Neural cell (in vitro differentiated cells): ENCODE data around the gene AQP2. TPM values are rescaled to one million over a fixed set of nuclear protein-coding genes. Genes with fewer than 3 reads are reported as not detected.

Source experiments
- H2AFZ ChIP-seq: fragments of 200-600, 300-800 bp; sonication (generic), shearing (Covaris generic); 2 replicates; pipeline ENCODE4 v1.6.0; 2014; ENCODE audit warnings: low read depth, mild to moderate bottlenecking, antibody characterized with exemption, low read length, moderate library complexity
- H3F3A ChIP-seq: fragments of 200-600 bp; shearing (Covaris generic); 2 replicates; pipeline ENCODE4 v1.6.1; 2016; ENCODE audit warnings: mild to moderate bottlenecking, moderate library complexity, mixed read lengths, antibody characterized with exemption, low read length; ENCODE audit not compliant: insufficient read depth, poor library complexity, severe bottlenecking
- H3K27ac ChIP-seq: fragments of 200-600, 300-800 bp; sonication (generic), shearing (Covaris generic); 2 replicates; pipeline ENCODE4 v1.5.1; 2014; ENCODE audit warnings: mild to moderate bottlenecking, low read length, moderate library complexity
- H3K27me3 ChIP-seq: fragments of 300-800, 200-600 bp; sonication (generic), shearing (Covaris generic); 2 replicates; pipeline ENCODE4 v1.6.0; 2014; ENCODE audit warnings: mild to moderate bottlenecking, low read depth, low read length, moderate library complexity; ENCODE audit not compliant: insufficient read depth
- H3K36me3 ChIP-seq: fragments of 300-800, 200-600 bp; sonication (generic), shearing (Covaris generic); 2 replicates; pipeline ENCODE4 v1.5.1; 2014; ENCODE audit warnings: mild to moderate bottlenecking, antibody characterized with exemption, low read length, moderate library complexity; ENCODE audit not compliant: insufficient read depth
- H3K4me2 ChIP-seq: fragments of 300-800, 200-600 bp; sonication (generic), shearing (Covaris generic); 2 replicates; pipeline ENCODE4 v1.6.0; 2014; ENCODE audit warnings: mild to moderate bottlenecking, low read length
- H3K4me3 ChIP-seq: fragments of 300-800, 200-600 bp; sonication (generic), shearing (Covaris generic); 2 replicates; pipeline ENCODE4 v1.5.1; 2014; ENCODE audit warnings: mild to moderate bottlenecking, low read length, moderate library complexity
- H3K79me2 ChIP-seq: fragments of 200-600 bp; shearing (Covaris generic); replicated peaks from 2 replicates; pipeline ENCODE4 v1.6.0; 2014; ENCODE audit warnings: mild to moderate bottlenecking, low read length, moderate library complexity; ENCODE audit not compliant: insufficient read depth
- H3K9ac ChIP-seq: fragments of 300-800, 200-600 bp; sonication (generic), shearing (Covaris generic); 2 replicates; pipeline ENCODE4 v1.6.1; 2016; ENCODE audit warnings: mild to moderate bottlenecking, low read length, mixed read lengths
- H3K9me2 ChIP-seq: fragments of 200-600 bp; shearing (Covaris generic); 2 replicates; pipeline ENCODE4 v1.6.1; 2016; ENCODE audit warnings: mild to moderate bottlenecking, low read length, mixed read lengths; ENCODE audit not compliant: insufficient read depth
- H3K9me3 ChIP-seq: fragments of 200-600, 300-800 bp; sonication (generic), shearing (Covaris generic); 2 replicates; pipeline ENCODE4 v1.6.1; 2016; ENCODE audit warnings: mild to moderate bottlenecking, mixed run types, low read length, moderate library complexity, mixed read lengths
- H4K20me1 ChIP-seq: fragments of 200-600 bp; shearing (Covaris generic); 2 replicates; pipeline ENCODE4 v1.6.1; 2016; ENCODE audit warnings: mild to moderate bottlenecking, mixed run types; ENCODE audit not compliant: insufficient read depth
- CTCF ChIP-seq: fragments of 450-650 bp; IDR thresholded peaks from 2 replicates; pipeline ENCODE4 v1.5.1; 2014; ENCODE audit warnings: antibody characterized with exemption, mild to moderate bottlenecking, moderate library complexity; ENCODE audit not compliant: poor library complexity, severe bottlenecking
- EP300 ChIP-seq: fragments of 450-650 bp; conservative IDR thresholded peaks from 2 replicates; pipeline ENCODE4 v1.6.1; 2014; ENCODE audit warnings: antibody characterized with exemption, mild to moderate bottlenecking, moderate library complexity; ENCODE audit not compliant: poor library complexity, severe bottlenecking
- EZH2 ChIP-seq: fragments of 200-600, 300-800 bp; shearing (Covaris generic), sonication (generic); IDR thresholded peaks from 2 replicates; pipeline ENCODE4 v1.6.1; 2014; ENCODE audit warnings: antibody characterized with exemption, low read length, borderline replicate concordance, mild to moderate bottlenecking; ENCODE audit not compliant: insufficient read depth, poor library complexity, severe bottlenecking
- MXI1 ChIP-seq: fragments of 450-650 bp; conservative IDR thresholded peaks from 2 replicates; pipeline ENCODE4 v1.6.1; 2014; ENCODE audit warnings: antibody characterized with exemption, mild to moderate bottlenecking; ENCODE audit not compliant: poor library complexity, severe bottlenecking
- POLR2AphosphoS5 ChIP-seq: IDR thresholded peaks from 2 replicates; pipeline ENCODE4 v1.6.1; 2012
- RAD21 ChIP-seq: fragments of 450-650 bp; conservative IDR thresholded peaks from 2 replicates; pipeline ENCODE4 v1.6.1; 2014; ENCODE audit warnings: antibody characterized with exemption, mild to moderate bottlenecking, moderate library complexity
- REST ChIP-seq: IDR thresholded peaks from 2 replicates; pipeline ENCODE4 v1.6.1; 2012; ENCODE audit warnings: borderline replicate concordance
- SMC3 ChIP-seq: fragments of 450-650 bp; conservative IDR thresholded peaks from 2 replicates; pipeline ENCODE4 v1.6.1; 2014; ENCODE audit warnings: antibody characterized with exemption, mild to moderate bottlenecking, moderate library complexity; ENCODE audit not compliant: poor library complexity
- TAF1 ChIP-seq: IDR thresholded peaks from 2 replicates; pipeline ENCODE4 v1.6.1; 2012; ENCODE audit warnings: low read depth
- polyA plus RNA-seq: library from polyadenylated mRNA; depleted of rRNA; stranded (reverse); fragments of >200 nt; gene quantifications from 2 replicates; pipeline ENCODE4 v1.2.3, GENCODE V29; 2014

The AQP2 gene
- polyA plus RNA-seq, 1 donor from 2014 or later = not detected

GRCh38 chr12:49924628-49925246 lies 25.8 kb upstream of the AQP2 start:
- no peaks in the 10 kb centered on the region for H4K20me1 ChIP-seq
- H3K27me3 ChIP-seq = no peaks in the 10 kb centered on the region
- no peak for TF ChIP-seq RAD21
- TF ChIP-seq TAF1 = no peak
- TF ChIP-seq EZH2 = no peak
- no peak for TF ChIP-seq EP300
- TF ChIP-seq REST = no peak
- no peak for TF ChIP-seq MXI1
- no peak for TF ChIP-seq POLR2AphosphoS5
- TF ChIP-seq CTCF = no peak
- no peak for TF ChIP-seq SMC3
- H3K27ac ChIP-seq = no peak overlapping the region
- H3K9me2 ChIP-seq = no peaks in the 10 kb centered on the region
- no peaks in the 10 kb centered on the region for H3F3A ChIP-seq
- no peaks in the 10 kb centered on the region for H3K79me2 ChIP-seq
- H2AFZ ChIP-seq = no peak overlapping the region
- no peak overlapping the region for H3K4me3 ChIP-seq
- no peaks in the 10 kb centered on the region for H3K9me3 ChIP-seq
- no peak overlapping the region for H3K9ac ChIP-seq
- no peaks in the 10 kb centered on the region for H3K36me3 ChIP-seq
- no peak overlapping the region for H3K4me2 ChIP-seq

- no peak overlapping the region for H2AFZ ChIP-seq
- no peaks in the 10 kb centered on the region for H3K27me3 ChIP-seq
- no peak overlapping the region for H3K4me2 ChIP-seq
- H3K9ac ChIP-seq = no peak overlapping the region
- no peak overlapping the region for H3K27ac ChIP-seq
- H3F3A ChIP-seq = no peaks in the 10 kb centered on the region
- H3K4me3 ChIP-seq = no peak overlapping the region
- no peak for TF ChIP-seq MXI1
- TF ChIP-seq EZH2 = no peak
- TF ChIP-seq SMC3 = no peak
- TF ChIP-seq EP300 = no peak
- TF ChIP-seq POLR2AphosphoS5 = no peak
- no peak for TF ChIP-seq REST
- no peak for TF ChIP-seq CTCF
- no peak for TF ChIP-seq RAD21
- no peak for TF ChIP-seq TAF1
- H3K9me2 ChIP-seq = no peaks in the 10 kb centered on the region
- no peaks in the 10 kb centered on the region for H3K79me2 ChIP-seq
- no peaks in the 10 kb centered on the region for H4K20me1 ChIP-seq
- H3K9me3 ChIP-seq = no peaks in the 10 kb centered on the region
- no peaks in the 10 kb centered on the region for H3K36me3 ChIP-seq
Measured at GRCh38 chr12:49925433-49926204, 24.9 kb upstream of the AQP2 start.
